ENCODE measurements around the gene FXN. TPM values are rescaled to one million over a fixed set of nuclear protein-coding genes. Genes with fewer than 3 reads are reported as not detected.
"Not testable (repeated sequence)": the region's sequence is repeated elsewhere in the genome, so short reads cannot be mapped to it uniquely, and the experiment has no call there.

FXN gene
- total RNA-seq: 2.2 and 4.1 TPM in 2 replicates

DNA sequence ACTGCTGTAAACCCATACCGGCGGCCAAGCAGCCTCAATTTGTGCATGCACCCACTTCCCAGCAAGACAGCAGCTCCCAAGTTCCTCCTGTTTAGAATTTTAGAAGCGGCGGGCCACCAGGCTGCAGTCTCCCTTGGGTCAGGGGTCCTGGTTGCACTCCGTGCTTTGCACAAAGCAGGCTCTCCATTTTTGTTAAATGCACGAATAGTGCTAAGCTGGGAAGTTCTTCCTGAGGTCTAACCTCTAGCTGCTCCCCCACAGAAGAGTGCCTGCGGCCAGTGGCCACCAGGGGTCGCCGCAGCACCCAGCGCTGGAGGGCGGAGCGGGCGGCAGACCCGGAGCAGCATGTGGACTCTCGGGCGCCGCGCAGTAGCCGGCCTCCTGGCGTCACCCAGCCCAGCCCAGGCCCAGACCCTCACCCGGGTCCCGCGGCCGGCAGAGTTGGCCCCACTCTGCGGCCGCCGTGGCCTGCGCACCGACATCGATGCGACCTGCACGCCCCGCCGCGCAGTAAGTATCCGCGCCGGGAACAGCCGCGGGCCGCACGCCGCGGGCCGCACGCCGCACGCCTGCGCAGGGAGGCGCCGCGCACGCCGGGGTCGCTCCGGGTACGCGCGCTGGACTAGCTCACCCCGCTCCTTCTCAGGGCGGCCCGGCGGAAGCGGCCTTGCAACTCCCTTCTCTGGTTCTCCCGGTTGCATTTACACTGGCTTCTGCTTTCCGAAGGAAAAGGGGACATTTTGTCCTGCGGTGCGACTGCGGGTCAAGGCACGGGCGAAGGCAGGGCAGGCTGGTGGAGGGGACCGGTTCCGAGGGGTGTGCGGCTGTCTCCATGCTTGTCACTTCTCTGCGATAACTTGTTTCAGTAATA, at the start of gene FXN:
FXN (plus strand) TSS at position 315 of the 871 bp plus-strand sequence; CDS start at position 346, 31 bp downstream.
- H3K27me3 ChIP-seq (ENCODE audit: insufficient read depth, low read length): no peaks in the 10 kb centered on the region
- TF ChIP-seq, protein P1, sequence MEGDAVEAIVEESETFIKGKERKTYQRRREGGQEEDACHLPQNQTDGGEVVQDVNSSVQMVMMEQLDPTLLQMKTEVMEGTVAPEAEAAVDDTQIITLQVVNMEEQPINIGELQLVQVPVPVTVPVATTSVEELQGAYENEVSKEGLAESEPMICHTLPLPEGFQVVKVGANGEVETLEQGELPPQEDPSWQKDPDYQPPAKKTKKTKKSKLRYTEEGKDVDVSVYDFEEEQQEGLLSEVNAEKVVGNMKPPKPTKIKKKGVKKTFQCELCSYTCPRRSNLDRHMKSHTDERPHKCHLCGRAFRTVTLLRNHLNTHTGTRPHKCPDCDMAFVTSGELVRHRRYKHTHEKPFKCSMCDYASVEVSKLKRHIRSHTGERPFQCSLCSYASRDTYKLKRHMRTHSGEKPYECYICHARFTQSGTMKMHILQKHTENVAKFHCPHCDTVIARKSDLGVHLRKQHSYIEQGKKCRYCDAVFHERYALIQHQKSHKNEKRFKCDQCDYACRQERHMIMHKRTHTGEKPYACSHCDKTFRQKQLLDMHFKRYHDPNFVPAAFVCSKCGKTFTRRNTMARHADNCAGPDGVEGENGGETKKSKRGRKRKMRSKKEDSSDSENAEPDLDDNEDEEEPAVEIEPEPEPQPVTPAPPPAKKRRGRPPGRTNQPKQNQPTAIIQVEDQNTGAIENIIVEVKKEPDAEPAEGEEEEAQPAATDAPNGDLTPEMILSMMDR (IDR thresholded peaks at IDR 0.05; ENCODE audit: extremely low read depth, low read depth, low read length): peak; percentile 95
- no peaks in the 10 kb centered on the region for H3K4me1 ChIP-seq (ENCODE audit: insufficient read depth, low read length)
- no peaks in the 10 kb centered on the region for H3K9me3 ChIP-seq (ENCODE audit: low read depth, low read length)
- H2AFZ ChIP-seq (ENCODE audit: low read length): peak within 1 kb of the TSS; percentile 99
- H3K4me3 ChIP-seq (ENCODE audit: insufficient read depth, low read length): peak within 1 kb of the TSS; percentile 98
- H3K27ac ChIP-seq (ENCODE audit: low read depth, low read length): peak within 1 kb of the TSS; percentile 60
- peak within 1 kb of the TSS; percentile 92 for H3K4me2 ChIP-seq (ENCODE audit: insufficient read depth, low read length)
- H3K79me2 ChIP-seq (ENCODE audit: insufficient read depth, low read length): peaks cover 35% of the 10 kb centered on the region
- H3K36me3 ChIP-seq (ENCODE audit: insufficient read depth, low read length): no peaks in the 10 kb centered on the region
- H4K20me1 ChIP-seq (ENCODE audit: insufficient read depth, low read length): no peaks in the 10 kb centered on the region
- peak; percentile 98 for DNase-seq (ENCODE audit: insufficient read length, low spot score, missing footprints)

DNA sequence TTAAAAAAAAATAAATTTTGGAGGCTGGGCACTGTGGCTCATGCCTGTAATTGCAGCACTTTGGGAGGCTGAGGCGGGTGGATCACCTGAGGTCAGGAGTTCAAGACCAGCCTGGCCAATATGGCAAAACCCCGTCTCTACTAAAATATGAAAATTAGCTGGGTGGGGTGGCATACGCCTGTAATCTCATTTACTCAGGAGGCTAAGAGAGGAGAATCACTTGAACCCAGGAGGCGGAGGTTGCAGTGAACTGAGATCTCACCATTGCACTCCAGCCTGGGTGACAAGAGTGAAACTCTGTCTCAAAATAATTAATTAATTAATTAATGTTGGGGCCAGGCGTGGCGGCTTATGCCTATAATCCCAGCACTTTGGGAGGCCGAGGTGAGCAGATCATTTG, 48.6 kb upstream of the FXN start:
- H3K79me2 ChIP-seq (ENCODE audit: insufficient read depth, low read length); H3K27me3 ChIP-seq (ENCODE audit: insufficient read depth, low read length); H3K4me1 ChIP-seq (ENCODE audit: insufficient read depth, low read length): not testable (repeated sequence)

DNA sequence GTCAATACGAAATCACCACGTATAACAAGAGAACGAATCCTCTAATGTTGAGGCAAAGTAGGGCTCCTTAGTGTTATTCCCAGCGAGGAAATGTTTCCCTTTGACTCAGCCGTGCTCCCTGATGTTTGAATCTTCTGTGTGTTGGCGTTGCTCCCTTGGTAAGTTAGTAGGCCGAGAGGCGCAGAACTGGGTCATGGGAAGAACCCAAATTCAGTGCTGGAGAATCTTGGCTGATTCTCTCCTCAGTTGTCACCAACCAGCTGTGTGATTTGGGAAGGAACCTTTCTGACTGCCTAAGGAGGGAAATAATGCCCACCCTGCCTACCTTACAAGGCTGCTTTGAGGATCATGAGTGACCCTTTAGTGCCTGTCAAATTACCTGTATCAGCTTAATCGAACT, 44.1 kb upstream of the FXN start:
- Histone ChIP-seq H3K79me2 (ENCODE audit: insufficient read depth, low read length) (no peaks in the 10 kb centered on the region), H3K4me1 (ENCODE audit: insufficient read depth, low read length) (no peaks in the 10 kb centered on the region), H4K20me1 (ENCODE audit: insufficient read depth, low read length) (no peaks in the 10 kb centered on the region), H3K36me3 (ENCODE audit: insufficient read depth, low read length) (no peaks in the 10 kb centered on the region), H3K4me3 (ENCODE audit: insufficient read depth, low read length) (no peak overlapping the region), H3K9me3 (ENCODE audit: low read depth, low read length) (no peaks in the 10 kb centered on the region), H2AFZ (ENCODE audit: low read length) (no peak overlapping the region), H3K4me2 (ENCODE audit: insufficient read depth, low read length) (no peak overlapping the region), H3K27me3 (ENCODE audit: insufficient read depth, low read length) (no peaks in the 10 kb centered on the region), H3K27ac (ENCODE audit: low read depth, low read length) (no peak overlapping the region)
- TF ChIP-seq, protein P1 (IDR thresholded peaks at IDR 0.05; ENCODE audit: extremely low read depth, low read depth, low read length): no peak
- DNase-seq (ENCODE audit: insufficient read length, low spot score, missing footprints): no peak

More for the DNA sequence above, 48.6 kb upstream of the FXN start:
- H2AFZ ChIP-seq (ENCODE audit: low read length); H3K4me3 ChIP-seq (ENCODE audit: insufficient read depth, low read length); DNase-seq (ENCODE audit: insufficient read length, low spot score, missing footprints); H3K9me3 ChIP-seq (ENCODE audit: low read depth, low read length); H4K20me1 ChIP-seq (ENCODE audit: insufficient read depth, low read length); H3K4me2 ChIP-seq (ENCODE audit: insufficient read depth, low read length); H3K27ac ChIP-seq (ENCODE audit: low read depth, low read length); H3K36me3 ChIP-seq (ENCODE audit: insufficient read depth, low read length): not testable (repeated sequence)

DNA sequence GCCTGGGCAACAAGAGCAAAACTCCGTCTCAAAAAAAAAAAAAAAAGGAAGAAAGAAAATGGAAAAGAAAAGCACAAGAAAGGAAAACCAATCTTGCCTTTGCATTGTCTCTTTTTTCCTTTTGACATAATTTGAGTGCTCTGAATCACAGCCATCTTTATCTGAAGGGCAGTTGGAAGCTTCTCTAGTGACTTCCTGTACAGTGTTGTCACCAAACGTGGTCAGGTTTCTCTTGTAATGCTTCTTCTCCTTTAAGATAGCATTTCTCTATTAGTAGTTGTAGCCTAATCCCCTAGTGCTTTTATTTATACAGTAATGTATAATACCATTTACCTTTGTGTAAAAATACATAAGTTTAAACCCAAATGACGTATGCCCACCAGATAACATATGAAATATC, 39.8 kb upstream of the FXN start:
- no peaks in the 10 kb centered on the region for H4K20me1 ChIP-seq (ENCODE audit: insufficient read depth, low read length)
- H3K36me3 ChIP-seq (ENCODE audit: insufficient read depth, low read length): no peaks in the 10 kb centered on the region
- H3K4me1 ChIP-seq (ENCODE audit: insufficient read depth, low read length): no peaks in the 10 kb centered on the region
- H3K27me3 ChIP-seq (ENCODE audit: insufficient read depth, low read length): peaks cover 4% of the 10 kb centered on the region
- TF ChIP-seq, protein P1 (IDR thresholded peaks at IDR 0.05; ENCODE audit: extremely low read depth, low read depth, low read length): no peak
- DNase-seq (ENCODE audit: insufficient read length, low spot score, missing footprints): no peak
- H3K9me3 ChIP-seq (ENCODE audit: low read depth, low read length): no peaks in the 10 kb centered on the region
- H3K4me2 ChIP-seq (ENCODE audit: insufficient read depth, low read length): no peak overlapping the region
- no peak overlapping the region for H3K27ac ChIP-seq (ENCODE audit: low read depth, low read length)
- no peak overlapping the region for H2AFZ ChIP-seq (ENCODE audit: low read length)
- no peak overlapping the region for H3K4me3 ChIP-seq (ENCODE audit: insufficient read depth, low read length)
- no peaks in the 10 kb centered on the region for H3K79me2 ChIP-seq (ENCODE audit: insufficient read depth, low read length)
